HG03342 (cell line): ENCODE measurements around the gene HLA-DMA.
A peak's percentile ranks its signal among the peaks of the same experiment; 100 is the strongest.
"Not testable (repeated sequence)": the region's sequence is repeated elsewhere in the genome, so short reads cannot be mapped to it uniquely, and the experiment has no call there.

ENCODE experiments used
- ATAC-seq: cut with Tn5 transposase; IDR thresholded peaks from one replicate; pipeline ENCODE4 v1.9.1; 2021; ENCODE audit warnings: mild to moderate bottlenecking, moderate library complexity; ENCODE audit not compliant: unreplicated experiment

HLA-DMA gene

GRCh38 chr6:32954986-32955802 is 2.3 kb upstream of the HLA-DMA start:
- ATAC-seq, result no peak

GRCh38 chr6:32954267-32954666 is 1.4 kb upstream of the HLA-DMA start:
- ATAC-seq, result no peak

GRCh38 chr6:32953775-32954174 is 878 bp upstream of the HLA-DMA start:
- no peak for ATAC-seq

- ATAC-seq, result no peak
Measured at GRCh38 chr6:32950449-32950848, 2.4 kb downstream of the HLA-DMA start.

GRCh38 chr6:32950010-32950409 is 2.9 kb downstream of the HLA-DMA start:
- ATAC-seq, result no peak

- ATAC-seq, result no peak
Measured at GRCh38 chr6:32949113-32949512, 3.8 kb downstream of the HLA-DMA start.

- ATAC-seq, result no peak
Measured at GRCh38 chr6:32947552-32948465, 5.1 kb downstream of the HLA-DMA start.

GRCh38 chr6:32946893-32947292 is 6.0 kb downstream of the HLA-DMA start:
- no peak for ATAC-seq

- no peak for ATAC-seq
Measured at GRCh38 chr6:32945953-32946352, 6.9 kb downstream of the HLA-DMA start.

GRCh38 chr6:32945108-32945760 is 7.7 kb downstream of the HLA-DMA start:
- ATAC-seq, result no peak

GRCh38 chr6:32943864-32944649 is 8.8 kb downstream of the HLA-DMA start:
- peak; percentile 44 for ATAC-seq

GRCh38 chr6:32942555-32943123 is 10.3 kb downstream of the HLA-DMA start:
- ATAC-seq, result not testable (repeated sequence)

GRCh38 chr6:32941214-32941768 is 11.6 kb downstream of the HLA-DMA start:
- ATAC-seq, result peak; percentile 56

GRCh38 chr6:32940656-32941213 is 12.2 kb downstream of the HLA-DMA start, which contains the start of gene HLA-DMB:
Gene HLA-DMB, minus strand, starts transcription at chr6:32941028. Its CDS starts 221 bp downstream, at chr6:32940807.
- ATAC-seq, result peak; percentile 44

- no peak for ATAC-seq
Measured at GRCh38 chr6:32938494-32938893, 14.4 kb downstream of the HLA-DMA start.

GRCh38 chr6:32937230-32937633 is 15.7 kb downstream of the HLA-DMA start:
- ATAC-seq, result no peak

- ATAC-seq, result no peak
Measured at GRCh38 chr6:32936239-32937152, 16.4 kb downstream of the HLA-DMA start.

GRCh38 chr6:32935551-32936238 is 17.2 kb downstream of the HLA-DMA start:
- no peak for ATAC-seq
